ENCODE measurements around the gene COASY.

DNA sequence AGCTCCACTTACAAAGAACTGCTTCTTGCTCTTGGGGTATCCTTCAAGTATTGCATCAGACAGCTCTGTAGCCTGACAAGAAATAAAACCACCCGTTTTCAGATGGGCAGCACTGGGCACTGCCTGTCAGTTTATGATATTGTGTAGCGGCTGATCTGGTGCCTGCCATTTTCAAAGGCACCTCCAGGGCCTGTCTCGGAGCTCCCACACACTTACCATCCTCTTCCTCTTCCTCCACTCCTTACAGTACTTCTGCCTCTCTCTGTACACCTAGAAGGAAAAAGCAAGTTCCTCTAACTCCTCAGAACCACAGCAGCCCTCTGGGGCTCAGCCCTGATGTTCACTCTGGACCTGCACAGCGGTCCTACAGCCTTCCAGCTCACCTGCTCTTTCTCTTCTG, 11.1 kb downstream of the COASY start:
- TF ChIP-seq ZNF70 (CRISPR knock-in tag; IDR thresholded peaks at IDR 0.05): no peak
- TF ChIP-seq, protein P1, sequence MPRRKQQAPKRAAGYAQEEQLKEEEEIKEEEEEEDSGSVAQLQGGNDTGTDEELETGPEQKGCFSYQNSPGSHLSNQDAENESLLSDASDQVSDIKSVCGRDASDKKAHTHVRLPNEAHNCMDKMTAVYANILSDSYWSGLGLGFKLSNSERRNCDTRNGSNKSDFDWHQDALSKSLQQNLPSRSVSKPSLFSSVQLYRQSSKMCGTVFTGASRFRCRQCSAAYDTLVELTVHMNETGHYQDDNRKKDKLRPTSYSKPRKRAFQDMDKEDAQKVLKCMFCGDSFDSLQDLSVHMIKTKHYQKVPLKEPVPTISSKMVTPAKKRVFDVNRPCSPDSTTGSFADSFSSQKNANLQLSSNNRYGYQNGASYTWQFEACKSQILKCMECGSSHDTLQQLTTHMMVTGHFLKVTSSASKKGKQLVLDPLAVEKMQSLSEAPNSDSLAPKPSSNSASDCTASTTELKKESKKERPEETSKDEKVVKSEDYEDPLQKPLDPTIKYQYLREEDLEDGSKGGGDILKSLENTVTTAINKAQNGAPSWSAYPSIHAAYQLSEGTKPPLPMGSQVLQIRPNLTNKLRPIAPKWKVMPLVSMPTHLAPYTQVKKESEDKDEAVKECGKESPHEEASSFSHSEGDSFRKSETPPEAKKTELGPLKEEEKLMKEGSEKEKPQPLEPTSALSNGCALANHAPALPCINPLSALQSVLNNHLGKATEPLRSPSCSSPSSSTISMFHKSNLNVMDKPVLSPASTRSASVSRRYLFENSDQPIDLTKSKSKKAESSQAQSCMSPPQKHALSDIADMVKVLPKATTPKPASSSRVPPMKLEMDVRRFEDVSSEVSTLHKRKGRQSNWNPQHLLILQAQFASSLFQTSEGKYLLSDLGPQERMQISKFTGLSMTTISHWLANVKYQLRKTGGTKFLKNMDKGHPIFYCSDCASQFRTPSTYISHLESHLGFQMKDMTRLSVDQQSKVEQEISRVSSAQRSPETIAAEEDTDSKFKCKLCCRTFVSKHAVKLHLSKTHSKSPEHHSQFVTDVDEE (CRISPR knock-in tag; IDR thresholded peaks at IDR 0.05): no peak
- TF ChIP-seq, protein P2, sequence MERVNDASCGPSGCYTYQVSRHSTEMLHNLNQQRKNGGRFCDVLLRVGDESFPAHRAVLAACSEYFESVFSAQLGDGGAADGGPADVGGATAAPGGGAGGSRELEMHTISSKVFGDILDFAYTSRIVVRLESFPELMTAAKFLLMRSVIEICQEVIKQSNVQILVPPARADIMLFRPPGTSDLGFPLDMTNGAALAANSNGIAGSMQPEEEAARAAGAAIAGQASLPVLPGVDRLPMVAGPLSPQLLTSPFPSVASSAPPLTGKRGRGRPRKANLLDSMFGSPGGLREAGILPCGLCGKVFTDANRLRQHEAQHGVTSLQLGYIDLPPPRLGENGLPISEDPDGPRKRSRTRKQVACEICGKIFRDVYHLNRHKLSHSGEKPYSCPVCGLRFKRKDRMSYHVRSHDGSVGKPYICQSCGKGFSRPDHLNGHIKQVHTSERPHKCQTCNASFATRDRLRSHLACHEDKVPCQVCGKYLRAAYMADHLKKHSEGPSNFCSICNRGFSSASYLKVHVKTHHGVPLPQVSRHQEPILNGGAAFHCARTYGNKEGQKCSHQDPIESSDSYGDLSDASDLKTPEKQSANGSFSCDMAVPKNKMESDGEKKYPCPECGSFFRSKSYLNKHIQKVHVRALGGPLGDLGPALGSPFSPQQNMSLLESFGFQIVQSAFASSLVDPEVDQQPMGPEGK (CRISPR knock-in tag; IDR thresholded peaks at IDR 0.05; ENCODE audit: borderline replicate concordance): no peak
- TF ChIP-seq ZFP30 (CRISPR knock-in tag; IDR thresholded peaks at IDR 0.05): no peak
- no peak for TF ChIP-seq BACH2 (CRISPR knock-in tag; IDR thresholded peaks at IDR 0.05; ENCODE audit: borderline replicate concordance)
- no peak for TF ChIP-seq ZNF565 (CRISPR knock-in tag; conservative IDR thresholded peaks at IDR 0.05; ENCODE audit: low read depth)
- TF ChIP-seq, protein P3, sequence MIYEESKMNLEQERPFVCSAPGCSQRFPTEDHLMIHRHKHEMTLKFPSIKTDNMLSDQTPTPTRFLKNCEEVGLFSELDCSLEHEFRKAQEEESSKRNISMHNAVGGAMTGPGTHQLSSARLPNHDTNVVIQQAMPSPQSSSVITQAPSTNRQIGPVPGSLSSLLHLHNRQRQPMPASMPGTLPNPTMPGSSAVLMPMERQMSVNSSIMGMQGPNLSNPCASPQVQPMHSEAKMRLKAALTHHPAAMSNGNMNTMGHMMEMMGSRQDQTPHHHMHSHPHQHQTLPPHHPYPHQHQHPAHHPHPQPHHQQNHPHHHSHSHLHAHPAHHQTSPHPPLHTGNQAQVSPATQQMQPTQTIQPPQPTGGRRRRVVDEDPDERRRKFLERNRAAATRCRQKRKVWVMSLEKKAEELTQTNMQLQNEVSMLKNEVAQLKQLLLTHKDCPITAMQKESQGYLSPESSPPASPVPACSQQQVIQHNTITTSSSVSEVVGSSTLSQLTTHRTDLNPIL (CRISPR knock-in tag; IDR thresholded peaks at IDR 0.05; ENCODE audit: low read depth): no peak
- no peak for TF ChIP-seq TCF4 (CRISPR knock-in tag; IDR thresholded peaks at IDR 0.05; ENCODE audit: borderline replicate concordance)
- TF ChIP-seq ZC3H10 (CRISPR knock-in tag; IDR thresholded peaks at IDR 0.05): no peak
- no peak for TF ChIP-seq RARB (CRISPR knock-in tag; IDR thresholded peaks at IDR 0.05)
- no peak for TF ChIP-seq ARNTL (CRISPR knock-in tag; IDR thresholded peaks at IDR 0.05; ENCODE audit: borderline replicate concordance, low read depth)
- TF ChIP-seq, protein P4, sequence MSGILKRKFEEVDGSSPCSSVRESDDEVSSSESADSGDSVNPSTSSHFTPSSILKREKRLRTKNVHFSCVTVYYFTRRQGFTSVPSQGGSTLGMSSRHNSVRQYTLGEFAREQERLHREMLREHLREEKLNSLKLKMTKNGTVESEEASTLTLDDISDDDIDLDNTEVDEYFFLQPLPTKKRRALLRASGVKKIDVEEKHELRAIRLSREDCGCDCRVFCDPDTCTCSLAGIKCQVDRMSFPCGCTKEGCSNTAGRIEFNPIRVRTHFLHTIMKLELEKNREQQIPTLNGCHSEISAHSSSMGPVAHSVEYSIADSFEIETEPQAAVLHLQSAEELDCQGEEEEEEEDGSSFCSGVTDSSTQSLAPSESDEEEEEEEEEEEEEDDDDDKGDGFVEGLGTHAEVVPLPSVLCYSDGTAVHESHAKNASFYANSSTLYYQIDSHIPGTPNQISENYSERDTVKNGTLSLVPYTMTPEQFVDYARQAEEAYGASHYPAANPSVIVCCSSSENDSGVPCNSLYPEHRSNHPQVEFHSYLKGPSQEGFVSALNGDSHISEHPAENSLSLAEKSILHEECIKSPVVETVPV (CRISPR knock-in tag; IDR thresholded peaks at IDR 0.05): no peak
- TF ChIP-seq, protein P5, sequence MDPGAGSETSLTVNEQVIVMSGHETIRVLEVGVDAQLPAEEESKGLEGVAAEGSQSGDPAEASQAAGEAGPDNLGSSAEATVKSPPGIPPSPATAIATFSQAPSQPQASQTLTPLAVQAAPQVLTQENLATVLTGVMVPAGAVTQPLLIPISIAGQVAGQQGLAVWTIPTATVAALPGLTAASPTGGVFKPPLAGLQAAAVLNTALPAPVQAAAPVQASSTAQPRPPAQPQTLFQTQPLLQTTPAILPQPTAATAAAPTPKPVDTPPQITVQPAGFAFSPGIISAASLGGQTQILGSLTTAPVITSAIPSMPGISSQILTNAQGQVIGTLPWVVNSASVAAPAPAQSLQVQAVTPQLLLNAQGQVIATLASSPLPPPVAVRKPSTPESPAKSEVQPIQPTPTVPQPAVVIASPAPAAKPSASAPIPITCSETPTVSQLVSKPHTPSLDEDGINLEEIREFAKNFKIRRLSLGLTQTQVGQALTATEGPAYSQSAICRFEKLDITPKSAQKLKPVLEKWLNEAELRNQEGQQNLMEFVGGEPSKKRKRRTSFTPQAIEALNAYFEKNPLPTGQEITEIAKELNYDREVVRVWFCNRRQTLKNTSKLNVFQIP (CRISPR knock-in tag; IDR thresholded peaks at IDR 0.05; ENCODE audit: borderline replicate concordance, low read depth): no peak
- no peak for TF ChIP-seq OSR1 (CRISPR knock-in tag; IDR thresholded peaks at IDR 0.05)

All from SK-N-SH treated with all-trans-retinoic acid at 6 μM for 48 hours (cell line).